HEK293T (cell line): ENCODE results near the gene MYORG.

Experiments
- CTCF ChIA-PET: fragments of 350-600 bp; formaldehyde crosslinking; extraction: SDS; loops from one replicate; lab custom pipeline; 2021; ENCODE audit warnings: antibody characterized with exemption, inconsistent platforms; lab: Yijun Ruan, JAX
- POLR2A ChIA-PET: fragments of 350-600 bp; formaldehyde crosslinking; extraction: SDS; loops from one replicate; lab custom pipeline; 2020; ENCODE audit warnings: antibody characterized with exemption, inconsistent platforms; lab: Yijun Ruan, JAX
- DNase-seq: peaks from one replicate; pipeline ENCODE4 v3.0.0; 2012; ENCODE audit warnings: mixed read lengths; ENCODE audit errors: extremely low spot score
- ARNT ChIP-seq: fragments of 450-650 bp; IDR thresholded peaks from 2 replicates; pipeline ENCODE4 v1.6.1; 2017; ENCODE audit warnings: mild to moderate bottlenecking
- BHLHE40 ChIP-seq: fragments of 450-650 bp; IDR thresholded peaks from 2 replicates; pipeline ENCODE4 v1.6.1; 2016; ENCODE audit warnings: mild to moderate bottlenecking, moderate library complexity, borderline replicate concordance
- CTBP1 ChIP-seq: fragments of 450-650 bp; IDR thresholded peaks from 2 replicates; pipeline ENCODE4 v1.6.1; 2016; ENCODE audit warnings: borderline replicate concordance
- ELF4 ChIP-seq: fragments of 450-650 bp; IDR thresholded peaks from 2 replicates; pipeline ENCODE4 v1.6.1; 2017; ENCODE audit warnings: antibody characterized with exemption
- FOXA1 ChIP-seq: fragments of 450-650 bp; IDR thresholded peaks from 2 replicates; pipeline ENCODE4 v1.6.1; 2016; ENCODE audit warnings: mild to moderate bottlenecking
- FOXK2 ChIP-seq: fragments of 450-650 bp; IDR thresholded peaks from 2 replicates; pipeline ENCODE4 v1.6.1; 2016; ENCODE audit warnings: mild to moderate bottlenecking
- FOXM1 ChIP-seq: fragments of 450-650 bp; IDR thresholded peaks from 2 replicates; pipeline ENCODE4 v1.6.1; 2017; ENCODE audit warnings: mild to moderate bottlenecking, borderline replicate concordance
- HDGF ChIP-seq: fragments of 450-650 bp; IDR thresholded peaks from 2 replicates; pipeline ENCODE4 v1.6.1; 2017; ENCODE audit warnings: antibody characterized with exemption, borderline replicate concordance
- L3MBTL2 ChIP-seq: fragments of 450-650 bp; conservative IDR thresholded peaks from 2 replicates; pipeline ENCODE4 v1.6.1; 2016; ENCODE audit warnings: mild to moderate bottlenecking
- LEF1 ChIP-seq: fragments of 450-650 bp; IDR thresholded peaks from 2 replicates; pipeline ENCODE4 v1.6.1; 2017; ENCODE audit warnings: mild to moderate bottlenecking, borderline replicate concordance
- NFRKB ChIP-seq: fragments of 450-650 bp; IDR thresholded peaks from 2 replicates; pipeline ENCODE4 v1.6.1; 2016; ENCODE audit warnings: mild to moderate bottlenecking, moderate library complexity
- PKNOX1 ChIP-seq: fragments of 450-650 bp; IDR thresholded peaks from 2 replicates; pipeline ENCODE4 v1.6.1; 2016
- SP1 ChIP-seq: fragments of 450-650 bp; IDR thresholded peaks from 2 replicates; pipeline ENCODE4 v1.6.1; 2017
- SUZ12 ChIP-seq: fragments of 450-650 bp; IDR thresholded peaks from 2 replicates; pipeline ENCODE4 v1.6.1; 2016; ENCODE audit warnings: mild to moderate bottlenecking
- TARDBP ChIP-seq: fragments of 450-650 bp; IDR thresholded peaks from 2 replicates; pipeline ENCODE4 v1.6.1; 2016
- ZNF384 ChIP-seq: fragments of 450-650 bp; IDR thresholded peaks from 2 replicates; pipeline ENCODE4 v1.6.1; 2016

Gene MYORG

GRCh38 chr9:34376596-34377403 lies at the start of gene MYORG:
Gene MYORG, minus strand, starts transcription at chr9:34376898. Its CDS starts 3,955 bp downstream, at chr9:34372943.
- TF ChIP-seq FOXA1, result no peak
- no peak for TF ChIP-seq TARDBP
- no peak for TF ChIP-seq L3MBTL2
- no peak for TF ChIP-seq LEF1
- no peak for TF ChIP-seq ZNF384
- TF ChIP-seq ARNT, result no peak
- no peak for TF ChIP-seq SP1
- TF ChIP-seq HDGF, result no peak
- TF ChIP-seq NFRKB, result no peak
- no peak for TF ChIP-seq CTBP1
- no peak for TF ChIP-seq FOXK2
- no peak for TF ChIP-seq ELF4
- TF ChIP-seq PKNOX1, result no peak
- TF ChIP-seq SUZ12, result no peak
- TF ChIP-seq FOXM1, result no peak
- TF ChIP-seq BHLHE40, result no peak
- peak; percentile 94 for DNase-seq
- ChIA-PET CTCF (interaction anchor here (1.7 kb wide), 1 partner anchor 41 kb away, joined by 5 read pairs; no protein-coding TSS in a partner anchor), POLR2A (interaction anchor here (0.7 to 1.4 kb wide), 4 partner anchors 12 to 222 kb away, joined by 3 to 6 read pairs (median 4); partner anchors contain the start of gene UBAP1)

GRCh38 chr9:34419716-34420504 lies 43.2 kb upstream of the MYORG start:
- CTCF ChIA-PET, result no interaction called here
- DNase-seq, result no peak
- POLR2A ChIA-PET, result no interaction called here
- TF ChIP-seq SP1 (no peak), FOXM1 (no peak), TARDBP (no peak), SUZ12 (no peak), NFRKB (no peak), PKNOX1 (no peak), ZNF384 (no peak), LEF1 (no peak), ELF4 (no peak), CTBP1 (no peak), FOXA1 (no peak), FOXK2 (no peak), HDGF (no peak), BHLHE40 (no peak), ARNT (no peak), L3MBTL2 (no peak)

GRCh38 chr9:34417734-34418133 lies 41.0 kb upstream of the MYORG start:
- TF ChIP-seq PKNOX1, result no peak
- no peak for TF ChIP-seq FOXM1
- TF ChIP-seq ELF4, result no peak
- no peak for TF ChIP-seq TARDBP
- TF ChIP-seq ZNF384, result no peak
- no peak for TF ChIP-seq ARNT
- no peak for TF ChIP-seq L3MBTL2
- TF ChIP-seq FOXA1, result no peak
- no peak for TF ChIP-seq SP1
- no peak for TF ChIP-seq CTBP1
- TF ChIP-seq SUZ12, result no peak
- TF ChIP-seq LEF1, result no peak
- TF ChIP-seq BHLHE40, result no peak
- TF ChIP-seq HDGF, result no peak
- no peak for TF ChIP-seq FOXK2
- no peak for TF ChIP-seq NFRKB
- DNase-seq, result no peak
- ChIA-PET POLR2A (interaction anchor here (0.6 kb wide), 1 partner anchor 211 kb away, joined by 3 read pairs; no protein-coding TSS in a partner anchor), CTCF (no interaction called here)

GRCh38 chr9:34413231-34413852 lies 36.6 kb upstream of the MYORG start:
- ChIA-PET CTCF (interaction anchor here (2.1 kb wide), 1 partner anchor 9 kb away, joined by 8 read pairs; no protein-coding TSS in a partner anchor), POLR2A (no interaction called here)
- DNase-seq, result peak; percentile 56
- no peak for TF ChIP-seq HDGF
- TF ChIP-seq BHLHE40, result no peak
- TF ChIP-seq SUZ12, result no peak
- no peak for TF ChIP-seq ZNF384
- TF ChIP-seq FOXK2, result no peak
- TF ChIP-seq FOXM1, result no peak
- no peak for TF ChIP-seq CTBP1
- no peak for TF ChIP-seq PKNOX1
- no peak for TF ChIP-seq SP1
- no peak for TF ChIP-seq NFRKB
- no peak for TF ChIP-seq ARNT
- no peak for TF ChIP-seq TARDBP
